HCT116 (cell line): ENCODE data around the gene SMC2. TPM values are rescaled to one million over a fixed set of nuclear protein-coding genes. Genes with fewer than 3 reads are reported as not detected.

Experiments used
- ATAC-seq: fragments of 200-7000 bp; cut with Tn5 transposase; 2 replicates; pipeline ENCODE4 v1.9.1; 2020; ENCODE audit warnings: mild to moderate bottlenecking, moderate library complexity
- BruUV-seq: library from RNA; stranded (reverse); fragments of 400-500 nt; replicated peaks from 2 replicates; lab custom pipeline; 2021; lab: Mats Ljungman, UMichigan
- CTCF ChIA-PET: fragments of 300-600 bp; sonication (Branson Sonifier 250); formaldehyde crosslinking; loops from one replicate; lab custom pipeline; 2021; ENCODE audit warnings: antibody characterized with exemption; lab: Charles Lee
- POLR2A ChIA-PET: fragments of 300-600, 350-600 bp; sonication (Branson Sonifier 250); formaldehyde crosslinking; loops from one replicate; lab custom pipeline; 2021; ENCODE audit warnings: antibody characterized with exemption; lab: Charles Lee
- RAD21 ChIA-PET, 2 experiments: fragments of 300-600 bp; sonication (Branson Sonifier 250); formaldehyde crosslinking; loops; one replicate each; lab custom pipeline; 2023; ENCODE audit warnings: low total read pairs in 2 of 2; ENCODE audit not compliant: uncharacterized antibody in 2 of 2, unreplicated experiment in 2 of 2, low non-redundant PET in 1 of 2; lab: Charles Lee
- DNase-seq: peaks from one replicate; pipeline ENCODE4 v3.0.0-alpha.2; 2010; ENCODE audit warnings: low read depth, low spot score
- H2AFZ ChIP-seq: fragments of 200-600 bp; shearing (Covaris generic), sonication (generic); 2 replicates; pipeline ENCODE4 v1.6.1; 2017; ENCODE audit warnings: low read depth, mixed run types, mixed read lengths, antibody characterized with exemption, low read length; ENCODE audit not compliant: poor library complexity, severe bottlenecking
- H3K27ac ChIP-seq: 2 replicates; pipeline ENCODE4 v1.5.1; 2012; ENCODE audit warnings: low read depth, low read length
- H3K27me3 ChIP-seq: fragments of 200-600 bp; sonication (generic); 2 replicates; pipeline ENCODE4 v1.6.1; 2016; ENCODE audit warnings: mixed run types, low read length, mixed read lengths; ENCODE audit not compliant: insufficient read depth
- H3K36me3 ChIP-seq, 2 experiments: fragments of 200-500 bp in 1 of 2; fragments of 200-600 bp in 1 of 2; sonication (Bioruptor generic) in 1 of 2; sonication (generic) in 1 of 2; 2 replicates each; pipeline versions ENCODE4 v1.5.1 to v1.6.1; 2014 to 2016; ENCODE audit warnings: low read length in 2 of 2, inconsistent platforms in 1 of 2, mixed read lengths in 1 of 2, mixed run types in 1 of 2; ENCODE audit not compliant: insufficient read depth in 2 of 2, control insufficient read depth in 1 of 2
- H3K4me1 ChIP-seq, 2 experiments: fragments of 200-600 bp in 1 of 2; sonication (generic) in 1 of 2; 2 replicates each; pipeline versions ENCODE4 v1.5.1 to v1.6.1; 2012 to 2017; ENCODE audit warnings: low read length in 2 of 2, inconsistent platforms in 1 of 2, mild to moderate bottlenecking in 1 of 2, mixed read lengths in 1 of 2, mixed run types in 1 of 2, moderate library complexity in 1 of 2; ENCODE audit not compliant: insufficient read depth in 2 of 2, control insufficient read depth in 1 of 2
- H3K4me2 ChIP-seq: fragments of 200-600 bp; sonication (generic); 2 replicates; pipeline ENCODE4 v1.6.1; 2017; ENCODE audit warnings: mixed run types, low read length, mixed read lengths
- H3K4me3 ChIP-seq, 2 experiments: fragments of 200-600 bp in 1 of 2; sonication (generic) in 1 of 2; replicated peaks in 1 of 2; 2 replicates each; pipeline ENCODE4 v1.5.1; 2011 to 2016; ENCODE audit warnings: low read length in 2 of 2, control low read depth in 1 of 2, low read depth in 1 of 2, mild to moderate bottlenecking in 1 of 2, mixed read lengths in 1 of 2, mixed run types in 1 of 2
- H3K79me2 ChIP-seq: fragments of 200-600 bp; sonication (generic); 2 replicates; pipeline ENCODE4 v1.6.1; 2017; ENCODE audit warnings: mild to moderate bottlenecking, mixed run types, low read length, moderate library complexity, mixed read lengths; ENCODE audit not compliant: insufficient read depth
- H3K9ac ChIP-seq: fragments of 200-600 bp; sonication (generic); 2 replicates; pipeline ENCODE4 v1.6.1; 2016; ENCODE audit warnings: low read length, mixed read lengths
- H3K9me2 ChIP-seq: fragments of 200-600 bp; sonication (generic), shearing (Covaris generic); 2 replicates; pipeline ENCODE4 v1.6.1; 2017; ENCODE audit warnings: mixed run types, mild to moderate bottlenecking, moderate library complexity; ENCODE audit not compliant: insufficient read depth
- H3K9me3 ChIP-seq, 2 experiments: fragments of 200-500 bp in 1 of 2; fragments of 200-600 bp in 1 of 2; sonication (Bioruptor generic) in 1 of 2; sonication (generic) in 1 of 2; 2 replicates each; pipeline ENCODE4 v1.6.1; 2014 to 2017; ENCODE audit warnings: low read length in 2 of 2, mixed read lengths in 2 of 2, inconsistent platforms in 1 of 2, low read depth in 1 of 2, mild to moderate bottlenecking in 1 of 2, mixed run types in 1 of 2, moderate library complexity in 1 of 2; ENCODE audit not compliant: control insufficient read depth in 1 of 2, insufficient read depth in 1 of 2
- H4K20me1 ChIP-seq: fragments of 200-600 bp; sonication (generic), shearing (Covaris generic); 2 replicates; pipeline ENCODE4 v1.6.1; 2017; ENCODE audit warnings: mixed run types, mild to moderate bottlenecking, moderate library complexity; ENCODE audit not compliant: insufficient read depth
- EGR1 ChIP-seq: IDR thresholded peaks from 2 replicates; pipeline ENCODE4 v1.6.1; 2012; ENCODE audit warnings: low read depth
- ELF1 ChIP-seq: IDR thresholded peaks from 2 replicates; pipeline ENCODE4 v1.6.1; 2012; ENCODE audit warnings: low read depth, borderline replicate concordance
- EZH2 ChIP-seq: fragments of 200-600 bp; sonication (generic); IDR thresholded peaks from 2 replicates; pipeline ENCODE4 v1.6.1; 2017; ENCODE audit warnings: antibody characterized with exemption, mixed run types
- EZH2phosphoT487 ChIP-seq: fragments of 200-600 bp; IDR thresholded peaks from 2 replicates; pipeline ENCODE4 v1.6.1; 2018; ENCODE audit warnings: antibody characterized with exemption, borderline replicate concordance
- FOSL1 ChIP-seq: IDR thresholded peaks from 2 replicates; pipeline ENCODE4 v1.6.1; 2012; ENCODE audit warnings: low read depth
- JUND ChIP-seq: IDR thresholded peaks from 2 replicates; pipeline ENCODE4 v1.6.1; 2012
- POLR2A ChIP-seq: IDR thresholded peaks from 2 replicates; pipeline ENCODE4 v1.7.0; 2011; ENCODE audit warnings: borderline replicate concordance; ENCODE audit not compliant: insufficient read depth, insufficient read length; ENCODE audit errors: extremely low read depth
- POLR2AphosphoS5 ChIP-seq: IDR thresholded peaks from 2 replicates; pipeline ENCODE4 v1.6.1; 2011; ENCODE audit warnings: mild to moderate bottlenecking, low read depth, low read length, moderate library complexity
- RAD21 ChIP-seq: IDR thresholded peaks from 2 replicates; pipeline ENCODE4 v1.6.1; 2012; ENCODE audit warnings: low read depth, mild to moderate bottlenecking
- REST ChIP-seq: IDR thresholded peaks from 2 replicates; pipeline ENCODE4 v1.6.1; 2012; ENCODE audit warnings: low read depth
- SRF ChIP-seq: IDR thresholded peaks from 2 replicates; pipeline ENCODE4 v1.6.1; 2012; ENCODE audit warnings: low read depth
- TCF7L2 ChIP-seq: IDR thresholded peaks from 2 replicates; pipeline ENCODE4 v1.7.0; 2011; ENCODE audit warnings: borderline replicate concordance, inconsistent platforms; ENCODE audit not compliant: insufficient read depth, insufficient read length; ENCODE audit errors: extremely low read depth
- ZFX ChIP-seq: fragments of 450-650 bp; IDR thresholded peaks from 2 replicates; pipeline ENCODE4 v1.6.1; 2017
- ZNF274 ChIP-seq: fragments of 200-500 bp; sonication (Bioruptor generic); IDR thresholded peaks from 2 replicates; pipeline ENCODE4 v1.6.1; 2014; ENCODE audit warnings: mild to moderate bottlenecking, low read depth, low read length, inconsistent platforms
- intact Hi-C: fragments of 100-400 bp; cut with micrococcal nuclease; formaldehyde crosslinking; loops from 2 replicates; pipeline ENCODE4 v1.10.0; 2022
- total RNA-seq: library from RNA; stranded (reverse); gene quantifications from one replicate; pipeline ENCODE4 v1.2.1, GENCODE V29; 2021; ENCODE audit not compliant: unreplicated experiment
- TF ChIP-seq, protein P1 (sequence below): IDR thresholded peaks from 2 replicates; pipeline ENCODE4 v1.6.1; 2012
- TF ChIP-seq, protein P2 (sequence below), 3 experiments: fragments of 200-600 bp in 1 of 3; sonication (generic) in 1 of 3; IDR thresholded peaks in 2 of 3; conservative IDR thresholded peaks in 1 of 3; 2 replicates each; pipeline ENCODE4 v1.5.1; 2012 to 2017; ENCODE audit warnings: low read depth in 2 of 3, low read length in 2 of 3, antibody characterized with exemption in 1 of 3, borderline replicate concordance in 1 of 3, control low read depth in 1 of 3, mild to moderate bottlenecking in 1 of 3, mixed read lengths in 1 of 3, mixed run types in 1 of 3, moderate library complexity in 1 of 3; ENCODE audit not compliant: insufficient read depth in 1 of 3
- TF ChIP-seq, protein P3 (sequence below): IDR thresholded peaks from 2 replicates; pipeline ENCODE4 v1.6.1; 2012
- TF ChIP-seq, protein P4 (sequence below): IDR thresholded peaks from 2 replicates; pipeline ENCODE4 v1.6.1; 2011; ENCODE audit warnings: mild to moderate bottlenecking, low read length, moderate library complexity; ENCODE audit not compliant: insufficient replicate concordance; ENCODE audit errors: extremely low read depth

Gene SMC2
- total RNA-seq, 1 experiment from 2014 or later = 20.5 TPM

GRCh38 chr9:104138243-104138868, 44.2 kb downstream of the SMC2 start:
- H3K27me3 ChIP-seq = no peaks in the 10 kb centered on the region
- intact Hi-C loops = no loop called here
- DNase-seq = no peak
- no peaks in the 10 kb centered on the region for H3K9me2 ChIP-seq
- TF ChIP-seq JUND (no peak), RAD21 (no peak), EGR1 (no peak), TCF7L2 (no peak), ZFX (no peak), ELF1 (no peak), EZH2phosphoT487 (no peak), FOSL1 (no peak), POLR2A (no peak), EZH2 (no peak), REST (no peak), POLR2AphosphoS5 (no peak), ZNF274 (no peak), SRF (no peak)
- TF ChIP-seq, protein P1, sequence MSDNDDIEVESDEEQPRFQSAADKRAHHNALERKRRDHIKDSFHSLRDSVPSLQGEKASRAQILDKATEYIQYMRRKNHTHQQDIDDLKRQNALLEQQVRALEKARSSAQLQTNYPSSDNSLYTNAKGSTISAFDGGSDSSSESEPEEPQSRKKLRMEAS = no peak
- TF ChIP-seq, protein P2, sequence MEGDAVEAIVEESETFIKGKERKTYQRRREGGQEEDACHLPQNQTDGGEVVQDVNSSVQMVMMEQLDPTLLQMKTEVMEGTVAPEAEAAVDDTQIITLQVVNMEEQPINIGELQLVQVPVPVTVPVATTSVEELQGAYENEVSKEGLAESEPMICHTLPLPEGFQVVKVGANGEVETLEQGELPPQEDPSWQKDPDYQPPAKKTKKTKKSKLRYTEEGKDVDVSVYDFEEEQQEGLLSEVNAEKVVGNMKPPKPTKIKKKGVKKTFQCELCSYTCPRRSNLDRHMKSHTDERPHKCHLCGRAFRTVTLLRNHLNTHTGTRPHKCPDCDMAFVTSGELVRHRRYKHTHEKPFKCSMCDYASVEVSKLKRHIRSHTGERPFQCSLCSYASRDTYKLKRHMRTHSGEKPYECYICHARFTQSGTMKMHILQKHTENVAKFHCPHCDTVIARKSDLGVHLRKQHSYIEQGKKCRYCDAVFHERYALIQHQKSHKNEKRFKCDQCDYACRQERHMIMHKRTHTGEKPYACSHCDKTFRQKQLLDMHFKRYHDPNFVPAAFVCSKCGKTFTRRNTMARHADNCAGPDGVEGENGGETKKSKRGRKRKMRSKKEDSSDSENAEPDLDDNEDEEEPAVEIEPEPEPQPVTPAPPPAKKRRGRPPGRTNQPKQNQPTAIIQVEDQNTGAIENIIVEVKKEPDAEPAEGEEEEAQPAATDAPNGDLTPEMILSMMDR (IDR thresholded peaks at IDR 0.05 in 2 of 3, conservative IDR thresholded peaks at IDR 0.05 in 1 of 3; ENCODE audit: borderline replicate concordance in 1 of 3, insufficient read depth in 1 of 3, low read depth in 2 of 3, low read length in 2 of 3) = no peak
- TF ChIP-seq, protein P3, sequence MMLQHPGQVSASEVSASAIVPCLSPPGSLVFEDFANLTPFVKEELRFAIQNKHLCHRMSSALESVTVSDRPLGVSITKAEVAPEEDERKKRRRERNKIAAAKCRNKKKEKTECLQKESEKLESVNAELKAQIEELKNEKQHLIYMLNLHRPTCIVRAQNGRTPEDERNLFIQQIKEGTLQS = no peak
- TF ChIP-seq, protein P4, sequence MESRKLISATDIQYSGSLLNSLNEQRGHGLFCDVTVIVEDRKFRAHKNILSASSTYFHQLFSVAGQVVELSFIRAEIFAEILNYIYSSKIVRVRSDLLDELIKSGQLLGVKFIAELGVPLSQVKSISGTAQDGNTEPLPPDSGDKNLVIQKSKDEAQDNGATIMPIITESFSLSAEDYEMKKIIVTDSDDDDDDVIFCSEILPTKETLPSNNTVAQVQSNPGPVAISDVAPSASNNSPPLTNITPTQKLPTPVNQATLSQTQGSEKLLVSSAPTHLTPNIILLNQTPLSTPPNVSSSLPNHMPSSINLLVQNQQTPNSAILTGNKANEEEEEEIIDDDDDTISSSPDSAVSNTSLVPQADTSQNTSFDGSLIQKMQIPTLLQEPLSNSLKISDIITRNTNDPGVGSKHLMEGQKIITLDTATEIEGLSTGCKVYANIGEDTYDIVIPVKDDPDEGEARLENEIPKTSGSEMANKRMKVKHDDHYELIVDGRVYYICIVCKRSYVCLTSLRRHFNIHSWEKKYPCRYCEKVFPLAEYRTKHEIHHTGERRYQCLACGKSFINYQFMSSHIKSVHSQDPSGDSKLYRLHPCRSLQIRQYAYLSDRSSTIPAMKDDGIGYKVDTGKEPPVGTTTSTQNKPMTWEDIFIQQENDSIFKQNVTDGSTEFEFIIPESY = no peak
- H3K9ac ChIP-seq = no peak overlapping the region
- RAD21 ChIA-PET = no interaction called here
- H3K4me3 ChIP-seq = no peak overlapping the region
- H3K9me3 ChIP-seq = no peaks in the 10 kb centered on the region
- no peaks in the 10 kb centered on the region for H3K4me1 ChIP-seq
- no peaks in the 10 kb centered on the region for H3K79me2 ChIP-seq
- H3K27ac ChIP-seq = no peak overlapping the region
- CTCF ChIA-PET = interaction anchor here (1.2 kb wide), 1 partner anchor 38 kb away, joined by 3 read pairs; no protein-coding TSS in a partner anchor
- H4K20me1 ChIP-seq = no peaks in the 10 kb centered on the region
- H2AFZ ChIP-seq = no peak overlapping the region
- POLR2A ChIA-PET = no interaction called here
- H3K36me3 ChIP-seq = peaks cover 6 to 8% of the 10 kb centered on the region in 2 experiments; a peak in 3 of 4 replicates
- no peak overlapping the region for H3K4me2 ChIP-seq
- no peak for ATAC-seq
- BruUV-seq = no TSS peak
